T-helper 2 cell treated with Interferon-gamma antibody and Interleukin-4, amounts not matched to agents 100 ng/mL and 5 ng/mL, for 36 hours (primary cell): Measurements from ENCODE around the gene STX11. TPM values are rescaled to one million over a fixed set of nuclear protein-coding genes. Genes with fewer than 3 reads are reported as not detected.
"Not testable (repeated sequence)": the region's sequence is repeated elsewhere in the genome, so short reads cannot be mapped to it uniquely, and the experiment has no call there.

Experiments
- intact Hi-C: fragments of 100-400 bp; cut with micrococcal nuclease; formaldehyde crosslinking; loops from one replicate; pipeline ENCODE4 v1.15.1; 2023
- total RNA-seq: library from RNA; stranded (reverse); gene quantifications from 2 replicates; pipeline ENCODE4 v1.2.3, GENCODE V29; 2022

The STX11 gene
- total RNA-seq, 1 donor from 2014 or later, result 14.5 TPM

GRCh38 chr6:144170044-144170443 is 19.7 kb downstream of the STX11 start:
- intact Hi-C loops, result no loop called here

DNA sequence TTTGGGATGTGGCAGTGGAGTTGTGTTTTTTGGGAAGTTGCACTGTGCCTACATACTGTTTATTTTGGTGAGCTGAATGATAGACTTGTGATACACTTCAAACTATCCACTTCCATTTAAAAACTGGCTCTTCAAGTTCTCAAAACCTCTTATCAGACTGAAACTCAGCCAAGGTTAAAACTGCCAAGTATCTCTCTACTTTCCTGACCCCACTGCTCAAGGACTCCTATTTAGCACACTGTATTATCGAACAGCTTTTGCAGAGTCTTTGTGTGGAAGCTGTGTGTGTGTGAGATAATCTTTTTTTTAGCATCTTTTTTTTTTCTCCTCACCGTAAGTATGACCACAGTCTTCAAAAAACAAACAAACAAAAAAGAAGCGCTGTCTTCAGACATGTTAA is 21.1 kb downstream of the STX11 start:
- intact Hi-C loops, result no loop called here

DNA sequence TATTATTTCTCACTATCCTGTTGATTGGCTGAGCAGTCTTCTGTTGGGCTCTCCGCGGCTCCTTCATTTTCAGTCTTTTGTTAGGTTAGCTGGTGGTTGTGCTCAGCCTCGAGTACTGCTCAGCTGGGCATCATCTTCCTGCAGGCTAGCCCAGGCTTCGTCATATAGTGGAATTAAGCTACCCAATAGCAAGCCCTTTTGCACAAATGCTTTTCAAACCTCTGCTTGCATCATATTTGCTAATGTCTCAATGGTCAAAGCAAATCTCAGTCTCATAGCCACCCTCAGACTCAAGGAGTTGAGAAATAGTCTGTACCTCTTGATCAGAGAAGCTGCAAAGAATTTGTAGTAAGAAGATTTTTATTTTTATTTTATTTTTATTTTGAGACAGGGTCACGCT is 23.7 kb downstream of the STX11 start:
- intact Hi-C loops, result no loop called here

GRCh38 chr6:144176043-144176442 is 25.7 kb downstream of the STX11 start:
- intact Hi-C loops, result no loop called here

GRCh38 chr6:144177726-144178125 is 27.4 kb downstream of the STX11 start:
- intact Hi-C loops, result loop anchor here (2.0 kb wide), 1 partner anchor 27 kb away; the partner anchor contains the start of gene STX11

- intact Hi-C loops, result loop anchor here (2.0 kb wide), 1 partner anchor 28 kb away; the partner anchor contains the start of gene STX11
Measured at GRCh38 chr6:144178323-144178722, 28.0 kb downstream of the STX11 start.

- intact Hi-C loops, result loop anchor here (2.0 kb wide), 1 partner anchor 28 kb away; the partner anchor contains the start of gene STX11
Measured at GRCh38 chr6:144179237-144179636, 28.9 kb downstream of the STX11 start.

GRCh38 chr6:144179828-144180227 is 29.5 kb downstream of the STX11 start:
- intact Hi-C loops, result loop anchor here (2.0 kb wide), 1 partner anchor 29 kb away; the partner anchor contains the start of gene STX11

DNA sequence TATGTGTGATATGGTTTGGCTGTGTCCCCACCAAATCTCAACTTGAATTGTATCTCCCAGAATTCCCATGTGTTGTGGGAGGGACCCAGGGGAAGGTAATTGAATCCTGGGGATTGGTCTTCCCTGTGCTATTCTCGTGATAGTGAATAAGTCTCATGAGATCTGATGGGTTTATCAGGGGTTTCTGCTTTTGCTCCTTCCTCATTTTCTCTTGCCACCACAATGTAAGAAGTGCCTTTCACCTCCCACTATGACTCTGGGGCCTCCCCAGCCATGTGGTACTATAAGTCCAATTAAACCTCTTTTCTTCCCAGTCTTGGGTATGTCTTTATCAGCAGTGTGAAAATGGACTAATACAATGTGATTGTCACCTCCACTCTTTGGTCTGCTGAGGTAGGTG is 30.0 kb downstream of the STX11 start:
- intact Hi-C loops, result not testable (repeated sequence)

- intact Hi-C loops, result no loop called here
Measured at GRCh38 chr6:144181639-144182038, 31.3 kb downstream of the STX11 start.

DNA sequence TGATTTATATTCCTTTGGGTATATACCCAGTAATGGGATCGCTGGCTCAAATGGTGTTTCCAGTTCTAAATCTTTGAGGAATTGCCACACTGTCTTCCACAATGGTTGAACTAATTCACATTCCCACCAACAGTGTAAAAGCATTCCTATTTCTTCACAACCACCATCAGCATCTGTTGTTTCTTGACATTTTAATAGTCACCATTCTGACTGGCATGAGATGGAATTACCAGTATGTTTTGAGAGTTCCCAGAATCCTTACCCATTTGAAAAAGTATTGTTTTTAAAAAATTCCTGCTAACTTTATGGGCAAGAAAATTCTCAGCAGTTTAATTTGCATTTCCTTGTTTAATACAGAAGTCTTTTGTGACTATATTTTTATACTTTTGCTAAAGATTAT is 33.9 kb downstream of the STX11 start:
- intact Hi-C loops, result not testable (repeated sequence)

DNA sequence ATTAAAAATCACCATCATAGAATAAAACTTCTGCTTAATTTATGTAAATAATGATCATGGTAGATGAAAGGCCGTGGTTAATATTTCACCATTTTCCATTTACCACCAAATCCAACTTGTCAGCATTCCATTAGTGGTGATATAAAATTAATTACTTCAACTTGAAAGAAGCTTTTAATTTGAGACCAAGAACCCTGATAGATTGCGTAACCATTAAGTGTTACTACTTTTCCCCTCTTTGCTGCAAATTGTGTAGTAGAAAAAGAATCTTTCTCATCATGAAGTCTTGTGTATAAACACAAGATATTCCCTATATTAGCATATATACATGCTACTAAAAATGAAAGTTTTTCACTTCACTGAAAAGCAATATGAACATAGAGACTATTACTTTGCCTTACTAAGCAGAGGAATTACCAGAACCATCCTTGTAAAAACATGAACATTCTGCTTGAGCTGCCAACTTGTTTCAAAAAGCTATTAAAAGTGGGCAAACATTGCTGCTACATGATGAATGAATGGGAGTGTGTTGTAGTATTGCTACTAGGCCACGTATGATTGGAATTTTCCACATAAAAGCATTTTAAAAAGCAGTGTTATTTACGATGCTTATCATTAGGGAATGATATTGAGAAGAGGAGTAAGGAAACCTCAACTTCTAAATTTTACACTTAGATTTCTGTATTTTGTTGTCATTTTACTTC is 35.0 kb downstream of the STX11 start:
- intact Hi-C loops, result no loop called here

- intact Hi-C loops, result no loop called here
Measured at GRCh38 chr6:144186817-144187625, 36.7 kb downstream of the STX11 start.

GRCh38 chr6:144189351-144189750 is 39.0 kb downstream of the STX11 start:
- intact Hi-C loops, result no loop called here

GRCh38 chr6:144190080-144190479 is 39.8 kb downstream of the STX11 start:
- intact Hi-C loops, result no loop called here

- intact Hi-C loops, result no loop called here
Measured at GRCh38 chr6:144190593-144190992, 40.3 kb downstream of the STX11 start.

GRCh38 chr6:144193181-144193580 is 42.9 kb downstream of the STX11 start:
- intact Hi-C loops, result no loop called here

GRCh38 chr6:144194293-144194810 is 44.0 kb downstream of the STX11 start:
- intact Hi-C loops, result no loop called here

DNA sequence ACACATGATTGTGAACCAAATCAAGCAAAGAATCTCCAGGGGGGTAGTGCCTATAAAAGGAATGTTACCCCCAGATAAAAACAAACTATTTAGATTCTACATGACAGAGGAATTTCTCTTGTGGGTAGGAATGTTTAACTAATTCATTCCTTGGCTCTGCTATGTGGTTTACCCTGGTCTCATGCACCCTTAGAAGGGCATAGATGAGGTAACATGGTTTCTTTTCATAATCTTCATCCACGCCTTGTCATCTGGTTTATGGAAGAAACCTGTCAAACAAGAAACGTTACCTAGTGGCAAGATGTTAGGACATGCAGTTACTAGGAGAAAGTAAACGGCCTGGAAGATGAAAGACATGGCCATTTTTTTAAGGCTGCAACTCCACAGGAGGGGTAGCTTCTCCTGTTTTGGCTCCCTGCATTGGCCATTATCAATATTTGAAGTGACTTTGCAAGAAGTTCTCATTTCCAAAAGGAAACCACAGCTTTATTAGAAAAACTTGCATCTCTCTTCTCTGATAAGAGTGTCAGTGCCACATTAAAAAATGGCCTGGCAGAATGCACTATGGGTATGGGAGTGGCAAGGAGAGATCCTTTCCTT is 45.5 kb downstream of the STX11 start:
- intact Hi-C loops, result no loop called here

DNA sequence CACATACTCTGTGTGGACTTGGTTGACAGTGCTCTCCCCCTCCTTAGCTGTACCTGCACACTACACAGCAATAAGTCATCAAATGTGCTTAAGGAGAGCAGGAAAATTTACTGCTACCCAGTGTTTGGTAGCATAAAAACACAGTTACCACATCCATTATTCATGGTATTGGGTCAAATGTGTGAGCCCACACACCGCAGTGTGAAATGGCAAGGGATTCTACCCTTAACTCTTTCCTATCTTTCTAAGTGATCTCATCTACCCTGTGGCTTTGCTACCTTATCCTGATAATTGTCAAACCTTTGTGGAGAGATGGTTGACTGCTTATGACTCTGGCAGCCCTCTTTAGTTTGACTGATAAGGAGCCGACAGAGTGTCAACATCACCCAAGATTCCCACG is 47.6 kb downstream of the STX11 start:
- intact Hi-C loops, result no loop called here

GRCh38 chr6:144202879-144203468 is 52.7 kb downstream of the STX11 start:
- intact Hi-C loops, result no loop called here
